VCaP (cell line): ENCODE measurements around the gene PPP1R15A.

Source experiments
- H3K27ac ChIP-seq: fragments of 450-650 bp; 2 replicates; pipeline ENCODE4 v1.5.1; 2017
- TF ChIP-seq, protein P1 (sequence below): fragments of 450-650 bp; conservative IDR thresholded peaks from 2 replicates; pipeline ENCODE4 v1.5.1; 2017; ENCODE audit warnings: mild to moderate bottlenecking, moderate library complexity

The PPP1R15A gene

DNA sequence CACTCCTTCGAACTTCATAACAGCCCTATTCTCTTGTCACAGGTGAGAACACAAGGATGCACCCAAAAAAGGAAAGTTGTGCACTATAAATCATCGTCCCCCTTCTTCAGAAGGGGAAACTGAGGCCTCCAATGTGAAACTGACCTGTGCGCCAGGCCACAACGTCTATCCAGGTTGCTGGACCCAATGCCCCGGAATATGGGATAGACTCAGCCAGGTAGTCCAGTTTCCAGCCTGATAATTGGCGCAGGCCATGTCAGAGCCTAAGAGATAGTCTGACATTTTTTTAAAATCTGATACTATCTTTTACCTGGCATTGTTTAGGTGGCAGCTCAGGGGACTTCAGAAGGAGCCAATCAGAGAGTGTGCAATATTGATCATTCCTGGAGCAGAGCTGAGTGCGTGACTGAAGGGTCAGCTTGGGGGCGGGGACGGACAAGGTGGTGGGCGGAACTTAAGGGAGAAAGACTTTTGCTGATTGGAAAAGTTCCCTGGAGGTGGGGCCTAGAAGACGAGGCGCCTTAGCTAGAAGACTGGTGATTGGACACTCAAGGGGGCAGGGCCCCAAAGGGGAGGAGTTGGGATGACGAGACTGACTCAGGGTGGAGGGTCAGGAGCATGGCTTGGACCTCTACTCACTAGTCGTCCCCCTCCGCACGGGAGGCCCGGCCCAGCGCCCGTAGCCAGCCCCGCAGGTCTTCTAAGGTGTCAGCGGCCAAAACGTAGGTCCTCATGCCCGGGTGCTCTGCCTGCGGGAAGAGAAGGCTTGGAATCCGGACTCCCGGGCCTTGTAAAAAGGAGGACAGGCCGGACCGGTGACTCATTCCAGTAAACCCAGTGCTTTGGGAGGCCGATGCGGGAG, 12.3 kb upstream of the PPP1R15A start:
- H3K27ac ChIP-seq, result no peak overlapping the region
- TF ChIP-seq, protein P1, sequence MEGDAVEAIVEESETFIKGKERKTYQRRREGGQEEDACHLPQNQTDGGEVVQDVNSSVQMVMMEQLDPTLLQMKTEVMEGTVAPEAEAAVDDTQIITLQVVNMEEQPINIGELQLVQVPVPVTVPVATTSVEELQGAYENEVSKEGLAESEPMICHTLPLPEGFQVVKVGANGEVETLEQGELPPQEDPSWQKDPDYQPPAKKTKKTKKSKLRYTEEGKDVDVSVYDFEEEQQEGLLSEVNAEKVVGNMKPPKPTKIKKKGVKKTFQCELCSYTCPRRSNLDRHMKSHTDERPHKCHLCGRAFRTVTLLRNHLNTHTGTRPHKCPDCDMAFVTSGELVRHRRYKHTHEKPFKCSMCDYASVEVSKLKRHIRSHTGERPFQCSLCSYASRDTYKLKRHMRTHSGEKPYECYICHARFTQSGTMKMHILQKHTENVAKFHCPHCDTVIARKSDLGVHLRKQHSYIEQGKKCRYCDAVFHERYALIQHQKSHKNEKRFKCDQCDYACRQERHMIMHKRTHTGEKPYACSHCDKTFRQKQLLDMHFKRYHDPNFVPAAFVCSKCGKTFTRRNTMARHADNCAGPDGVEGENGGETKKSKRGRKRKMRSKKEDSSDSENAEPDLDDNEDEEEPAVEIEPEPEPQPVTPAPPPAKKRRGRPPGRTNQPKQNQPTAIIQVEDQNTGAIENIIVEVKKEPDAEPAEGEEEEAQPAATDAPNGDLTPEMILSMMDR, result no peak

DNA sequence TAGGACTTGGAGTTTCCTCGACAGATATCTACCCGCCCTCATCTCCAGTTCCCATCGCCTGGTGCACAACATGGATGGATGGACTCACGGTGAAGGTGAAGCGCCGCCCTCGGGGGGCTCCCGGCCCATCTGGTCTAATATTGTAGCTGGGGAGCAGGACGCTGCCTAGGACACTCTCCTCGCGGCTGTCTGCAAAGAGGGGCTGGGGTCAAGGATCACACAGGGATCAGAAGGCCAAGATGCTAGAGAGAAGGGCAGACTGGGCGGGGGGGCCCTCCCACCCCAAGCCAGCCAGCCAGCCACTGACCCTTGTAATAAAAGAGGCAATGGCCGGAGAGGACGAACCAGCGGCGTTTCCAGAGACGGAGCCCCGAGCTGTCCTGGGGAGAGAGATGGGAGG, 10.9 kb upstream of the PPP1R15A start:
- TF ChIP-seq, protein P1, result no peak
- no peak overlapping the region for H3K27ac ChIP-seq

DNA sequence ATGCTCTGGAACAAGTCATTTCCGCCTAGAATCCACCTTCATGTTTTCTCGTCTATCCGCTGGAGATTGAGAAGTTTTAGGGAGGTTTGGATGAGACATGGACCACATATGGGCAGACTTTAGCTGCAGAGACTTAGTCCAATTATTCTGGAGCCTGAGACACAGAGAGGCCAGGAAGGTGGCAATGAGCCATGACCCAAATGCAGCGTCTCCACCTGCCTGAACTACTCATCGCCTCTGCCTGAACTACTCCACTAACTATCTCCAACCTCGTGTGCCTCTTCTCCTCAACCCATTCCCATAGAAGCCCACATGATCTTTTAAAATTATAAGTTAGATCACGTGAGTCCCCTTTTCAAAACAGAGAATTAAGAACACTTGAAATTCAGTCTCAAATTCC, 9.4 kb upstream of the PPP1R15A start:
- TF ChIP-seq, protein P1, result no peak
- no peak overlapping the region for H3K27ac ChIP-seq

DNA sequence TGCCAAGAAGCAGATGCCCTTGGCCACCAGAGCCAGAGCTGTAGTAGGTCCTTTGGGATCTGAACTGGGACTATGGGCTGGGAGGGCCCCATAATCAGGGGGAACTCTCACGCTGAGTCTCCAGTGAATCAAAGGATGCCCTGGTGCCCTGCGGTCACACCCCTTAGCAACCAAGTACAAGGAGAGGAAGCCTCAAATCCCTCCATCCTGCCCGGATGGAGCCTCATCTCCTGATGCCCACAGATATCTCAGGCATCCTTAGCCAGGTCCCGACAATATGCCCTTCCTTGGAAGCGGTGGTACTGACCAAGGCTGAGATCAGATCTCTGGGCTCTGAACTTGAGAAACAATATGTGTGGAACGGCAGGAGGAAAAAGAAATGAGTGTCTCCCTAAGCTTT, 5.5 kb upstream of the PPP1R15A start:
- no peak overlapping the region for H3K27ac ChIP-seq
- TF ChIP-seq, protein P1, result no peak

DNA sequence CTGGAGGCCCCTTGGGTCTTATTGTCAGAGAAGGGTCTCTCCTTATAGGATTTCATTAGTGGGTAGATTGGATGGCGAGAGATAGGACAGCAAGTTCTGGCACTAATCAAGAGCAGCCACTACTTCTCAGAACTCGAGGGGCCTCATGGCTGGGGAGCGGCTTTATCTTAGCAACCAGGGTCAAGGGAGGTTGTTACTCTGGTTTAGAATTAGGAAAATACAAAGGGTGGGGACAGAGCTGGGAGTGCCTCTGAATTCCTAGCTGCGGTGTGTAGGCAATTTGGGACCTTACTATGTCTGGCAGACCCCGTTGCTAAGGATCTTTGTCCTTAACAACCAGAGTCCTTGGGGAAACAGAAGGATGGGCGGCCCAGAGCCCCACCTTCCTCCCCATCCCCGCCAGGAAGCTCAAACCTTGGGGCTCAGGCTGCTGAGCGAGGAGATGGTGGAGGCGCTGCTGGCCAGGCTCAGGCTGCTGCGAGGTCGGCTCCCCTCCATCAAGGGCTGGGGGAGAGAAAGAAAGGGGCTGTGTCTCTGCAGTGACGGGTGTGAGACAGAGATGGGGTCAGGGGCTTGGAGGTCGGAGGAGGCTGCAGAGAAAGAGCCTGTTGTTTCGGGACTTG, 5.0 kb upstream of the PPP1R15A start:
- H3K27ac ChIP-seq, result no peak overlapping the region
- TF ChIP-seq, protein P1, result no peak

DNA sequence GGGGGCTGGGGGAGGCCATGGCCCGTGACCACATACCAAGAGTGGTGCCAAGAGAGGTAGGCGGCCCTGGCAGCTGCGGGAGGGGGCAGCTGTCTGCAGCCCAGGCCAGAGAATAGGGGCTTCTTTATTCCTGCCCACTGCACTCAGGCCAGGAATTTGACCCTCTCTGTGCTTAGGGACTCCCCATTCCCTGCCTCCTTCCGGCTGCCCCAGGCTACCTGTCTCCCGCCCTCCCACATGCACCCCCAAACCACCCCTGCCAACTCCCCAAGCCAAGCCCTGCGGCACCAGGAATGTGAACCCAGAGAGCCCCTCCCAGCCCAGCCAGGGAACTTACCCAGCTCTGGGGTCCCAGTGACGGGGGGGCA, 4.5 kb upstream of the PPP1R15A start:
- H3K27ac ChIP-seq, result no peak overlapping the region
- TF ChIP-seq, protein P1, result no peak

DNA sequence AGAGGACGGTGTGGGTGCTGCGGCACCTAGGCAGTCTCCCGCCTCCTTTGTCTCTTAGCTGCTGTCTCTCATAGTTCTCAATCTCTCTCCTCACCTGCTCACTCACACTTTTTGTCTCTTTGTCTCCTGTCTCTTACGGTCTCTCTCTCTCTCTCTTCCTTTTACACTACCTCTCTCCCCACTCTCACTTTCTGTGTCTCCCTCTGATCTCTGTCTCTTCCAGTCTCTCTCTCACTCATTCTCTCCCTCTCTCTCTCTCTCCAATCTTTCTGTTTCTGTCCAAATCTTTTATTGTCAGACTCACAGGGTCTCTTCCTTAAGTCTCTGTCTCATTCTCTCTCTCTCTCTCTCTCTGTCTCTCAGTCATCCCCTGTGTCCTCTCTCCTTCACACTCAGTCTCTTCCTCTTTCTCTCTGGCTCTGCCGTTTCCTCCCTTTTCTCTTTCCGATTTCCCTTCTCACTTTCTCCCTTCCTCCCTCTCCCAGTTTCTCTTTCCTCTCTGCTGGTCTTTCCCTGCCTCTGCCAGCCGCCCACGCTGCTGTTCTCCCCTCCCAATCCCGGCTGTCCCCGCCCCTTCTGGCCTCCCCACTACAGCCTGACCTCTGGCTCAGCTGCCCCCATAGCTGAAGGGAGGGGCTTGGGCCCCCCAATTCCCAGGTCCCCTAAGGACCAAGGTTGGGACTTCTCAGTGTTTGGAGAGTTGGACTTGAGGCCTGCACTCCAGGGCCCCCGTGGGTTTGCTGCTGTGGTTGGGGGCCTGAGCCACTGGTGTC, 3.9 kb upstream of the PPP1R15A start, which contains the start of gene PLEKHA4:
Gene PLEKHA4, minus strand, starts transcription at position 504 of the 773 bp plus-strand sequence. CDS start 997 bp downstream, outside the sequence.
- H3K27ac ChIP-seq, result no peak within 1 kb of the TSS
- TF ChIP-seq, protein P1, result no peak
